HL-60 (cell line): ENCODE measurements around the gene APC2.
A peak's percentile ranks its signal among the peaks of the same experiment; 100 is the strongest.

ENCODE experiments used
- DNase-seq, 2 experiments: peaks; one replicate each; pipeline ENCODE4 v3.0.0-alpha.2; 2010 to 2020; ENCODE audit warnings: low read depth in 1 of 2, low spot score in 1 of 2
- H3K27ac ChIP-seq: fragments of 250-450 bp; sonication (Bioruptor Pico); replicated peaks from 2 replicates; pipeline ENCODE4 v1.5.1; 2020; ENCODE audit warnings: mild to moderate bottlenecking, moderate library complexity
- H3K27me3 ChIP-seq: fragments of 250-450 bp; sonication (Bioruptor Pico); 2 replicates; pipeline ENCODE4 v1.5.1; 2021; ENCODE audit warnings: mild to moderate bottlenecking, moderate library complexity; ENCODE audit not compliant: insufficient read depth, poor library complexity, severe bottlenecking
- H3K4me3 ChIP-seq: replicated peaks from 2 replicates; pipeline ENCODE4 v1.5.1; 2011; ENCODE audit warnings: mild to moderate bottlenecking, control low read depth, low read length; ENCODE audit not compliant: insufficient read depth
- GABPA ChIP-seq: IDR thresholded peaks from 2 replicates; pipeline ENCODE4 v1.6.1; 2012; ENCODE audit warnings: low read depth
- POLR2AphosphoS5 ChIP-seq: IDR thresholded peaks from 2 replicates; pipeline ENCODE4 v1.6.1; 2012; ENCODE audit warnings: low read depth
- REST ChIP-seq: IDR thresholded peaks from 2 replicates; pipeline ENCODE4 v1.6.1; 2012; ENCODE audit warnings: low read depth; ENCODE audit not compliant: insufficient replicate concordance
- SPI1 ChIP-seq: IDR thresholded peaks from 2 replicates; pipeline ENCODE4 v1.6.1; 2012; ENCODE audit warnings: low read depth, mild to moderate bottlenecking, borderline replicate concordance
- TF ChIP-seq, protein P1 (sequence below): IDR thresholded peaks from one replicate; pipeline ENCODE4 v1.5.1; 2011; ENCODE audit warnings: low read length, control low read depth, inconsistent platforms; ENCODE audit not compliant: insufficient read depth

The APC2 gene

DNA sequence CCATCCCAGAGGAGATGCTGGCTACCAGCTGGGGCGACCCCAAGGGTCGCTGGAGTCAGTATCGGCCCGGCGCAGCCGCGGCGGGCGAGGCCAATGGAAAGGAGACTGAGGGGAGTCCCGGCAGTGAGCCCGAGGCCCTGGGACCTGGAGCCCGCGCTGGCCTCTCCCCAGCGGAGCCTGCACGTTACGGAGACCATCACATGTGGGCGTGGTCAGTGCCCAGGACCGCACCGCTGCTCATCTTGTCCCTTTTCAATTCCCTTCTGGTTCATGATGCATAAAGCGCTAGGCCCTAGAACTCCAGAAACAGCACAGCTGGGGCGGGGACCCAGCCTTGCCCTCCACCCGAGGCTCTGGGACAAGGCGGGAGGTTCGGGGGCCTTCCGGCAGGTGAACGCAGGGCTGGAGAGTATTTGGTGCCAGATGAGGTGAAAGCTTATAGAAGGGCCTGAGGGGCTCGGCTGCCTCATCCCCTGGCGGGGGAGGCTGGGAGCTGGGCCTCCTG, 21.1 kb downstream of the APC2 start:
- Histone ChIP-seq H3K4me3 (no peak overlapping the region), H3K27me3 (peaks cover 48% of the 10 kb centered on the region), H3K27ac (no peak overlapping the region)
- no peak for DNase-seq
- TF ChIP-seq REST = no peak
- TF ChIP-seq GABPA = no peak
- no peak for TF ChIP-seq SPI1
- TF ChIP-seq, protein P1, sequence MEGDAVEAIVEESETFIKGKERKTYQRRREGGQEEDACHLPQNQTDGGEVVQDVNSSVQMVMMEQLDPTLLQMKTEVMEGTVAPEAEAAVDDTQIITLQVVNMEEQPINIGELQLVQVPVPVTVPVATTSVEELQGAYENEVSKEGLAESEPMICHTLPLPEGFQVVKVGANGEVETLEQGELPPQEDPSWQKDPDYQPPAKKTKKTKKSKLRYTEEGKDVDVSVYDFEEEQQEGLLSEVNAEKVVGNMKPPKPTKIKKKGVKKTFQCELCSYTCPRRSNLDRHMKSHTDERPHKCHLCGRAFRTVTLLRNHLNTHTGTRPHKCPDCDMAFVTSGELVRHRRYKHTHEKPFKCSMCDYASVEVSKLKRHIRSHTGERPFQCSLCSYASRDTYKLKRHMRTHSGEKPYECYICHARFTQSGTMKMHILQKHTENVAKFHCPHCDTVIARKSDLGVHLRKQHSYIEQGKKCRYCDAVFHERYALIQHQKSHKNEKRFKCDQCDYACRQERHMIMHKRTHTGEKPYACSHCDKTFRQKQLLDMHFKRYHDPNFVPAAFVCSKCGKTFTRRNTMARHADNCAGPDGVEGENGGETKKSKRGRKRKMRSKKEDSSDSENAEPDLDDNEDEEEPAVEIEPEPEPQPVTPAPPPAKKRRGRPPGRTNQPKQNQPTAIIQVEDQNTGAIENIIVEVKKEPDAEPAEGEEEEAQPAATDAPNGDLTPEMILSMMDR = no peak
- no peak for TF ChIP-seq POLR2AphosphoS5

- H3K27ac ChIP-seq = no peak overlapping the region
- DNase-seq = peak in 1 of 2 experiments; percentile 41
- no peak overlapping the region for H3K4me3 ChIP-seq
- TF ChIP-seq SPI1 = no peak
- TF ChIP-seq REST = no peak
- TF ChIP-seq GABPA = no peak
- TF ChIP-seq POLR2AphosphoS5 = 0 out of 2 replicates have a peak, but pooled peaks have one; percentile 7
- TF ChIP-seq, protein P1 = no peak
- peaks cover 43% of the 10 kb centered on the region for H3K27me3 ChIP-seq
These were observed 21.7 kb downstream of the APC2 start for GRCh38 chr19:1471515-1472160.

GRCh38 chr19:1472231-1473084, 22.5 kb downstream of the APC2 start:
- DNase-seq = no peak
- Histone ChIP-seq H3K27me3 (peaks cover 39% of the 10 kb centered on the region), H3K4me3 (no peak overlapping the region), H3K27ac (no peak overlapping the region)
- TF ChIP-seq REST (no peak), POLR2AphosphoS5 (0 out of 2 replicates have a peak, but pooled peaks have one; percentile 7)
